ENCODE measurements around the gene SZT2. TPM values are rescaled to one million over a fixed set of nuclear protein-coding genes. Genes with fewer than 3 reads are reported as not detected.
A peak's percentile ranks its signal among the peaks of the same experiment; 100 is the strongest.

SZT2 gene
- total and polyA plus RNA-seq, 10 of the 15 experiments (the other 5 are each of a cell fraction or from before 2014, with no cell fraction given) = 1.4 to 38.3 (median 12.7) TPM

DNA sequence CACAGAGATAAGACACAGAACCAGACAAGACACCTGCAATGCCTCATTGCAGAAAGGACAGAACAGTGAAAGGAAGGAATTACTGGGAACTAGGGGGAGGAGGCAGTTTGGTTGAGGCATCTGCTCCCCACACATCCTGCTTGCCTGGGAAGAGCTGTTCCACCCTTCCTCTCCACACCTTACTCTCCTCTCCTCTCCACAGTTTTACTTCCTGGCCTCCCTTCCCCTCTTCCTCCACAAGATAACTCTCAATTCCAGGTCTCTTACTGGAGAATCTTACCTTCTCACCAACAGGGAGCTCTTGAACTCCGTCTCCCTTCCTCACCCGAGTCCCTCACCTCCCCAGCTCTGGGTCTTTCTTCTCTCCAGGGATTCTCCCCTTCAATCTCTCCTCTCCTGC lies 24.0 kb upstream of the SZT2 start:
- BruUV-seq (replicated peaks) = no TSS peak
- Histone ChIP-seq H3K9ac (ENCODE audit: control insufficient read depth, insufficient read depth, low read length) (peak overlapping the region; percentile 96; the same call in 1 of the 2 replicates), H3K4me1 (ENCODE audit: control insufficient read depth, insufficient read depth, low read length) (peaks cover 11% of the 10 kb centered on the region), H2AFZ (ENCODE audit: control insufficient read depth, low read depth, low read length) (no peak overlapping the region), H3K36me3 (ENCODE audit: control insufficient read depth in 2 of 2, insufficient read depth in 2 of 2, low read length in 1 of 2) (peaks cover 13 to 24% of the 10 kb centered on the region in 2 experiments), H3K4me3 (peak overlapping the region; percentile 100), H3K79me2 (ENCODE audit: control insufficient read depth, insufficient read depth, low read length) (peaks cover 48% of the 10 kb centered on the region), H3K27ac (ENCODE audit: control insufficient read depth, insufficient read depth) (peak overlapping the region; percentile 95; the same call in 1 of the 2 replicates), H3K9me3 (replicated peaks; ENCODE audit: control insufficient read depth, insufficient read depth, low read length) (no peaks in the 10 kb centered on the region), H3K4me2 (ENCODE audit: control insufficient read depth, insufficient read depth) (peak overlapping the region; percentile 94), H3K27me3 (replicated peaks in 1 of 2; ENCODE audit: control insufficient read depth in 2 of 2, insufficient read depth in 2 of 2, low read length in 1 of 2) (no peaks in the 10 kb centered on the region), H4K20me1 (ENCODE audit: control insufficient read depth, insufficient read depth) (no peaks in the 10 kb centered on the region)
- ChIA-PET CTCF (interaction anchor here (0.8 to 1.2 kb wide), 2 partner anchors 12 to 127 kb away, joined by 3 read pairs; no protein-coding TSS in a partner anchor), RAD21 (ENCODE audit: unreplicated experiment) (interaction anchor here (1.0 to 1.1 kb wide), 2 partner anchors 70 to 126 kb away, joined by 3 to 4 read pairs; no protein-coding TSS in a partner anchor), SMC1A (ENCODE audit: uncharacterized antibody, unreplicated experiment) (interaction anchor here (1.0 to 5.0 kb wide), 2 partner anchors 8 to 126 kb away, joined by 3 to 24 read pairs; no protein-coding TSS in a partner anchor), POLR2A (no interaction called here)
- no peak for DNase-seq (ENCODE audit: low read depth, low spot score)
- no peak for ATAC-seq
- 65% methylated on average over 2 of the region's 2 CpGs for WGBS (ENCODE audit: insufficient coverage, insufficient replicate concordance, low lambda C conversion rate, missing lambda C conversion rate)
- intact Hi-C loops (cut with micrococcal nuclease; ENCODE audit: unreplicated experiment) = loop anchor here (5.0 kb wide), 1 partner anchor 68 kb away; no protein-coding TSS in a partner anchor
- FAIRE-seq = no peak
- in situ Hi-C loops (cut with MboI) = no loop called here
- TF ChIP-seq CREB1 (IDR thresholded peaks at IDR 0.05; ENCODE audit: low read depth) = no peak
- no peak for TF ChIP-seq EED (IDR thresholded peaks at IDR 0.05; ENCODE audit: low read depth)
- TF ChIP-seq TCF3 (IDR thresholded peaks at IDR 0.05; ENCODE audit: borderline replicate concordance, insufficient read depth, low read depth, low read length) = no peak
- TF ChIP-seq BCL11A (IDR thresholded peaks at IDR 0.05; ENCODE audit: low read depth, low read length) = no peak
- no peak for TF ChIP-seq ZNF622 (IDR thresholded peaks at IDR 0.05)
- no peak for TF ChIP-seq ELK1 (IDR thresholded peaks at IDR 0.05; ENCODE audit: low read depth, low read length)
- TF ChIP-seq, protein P1, sequence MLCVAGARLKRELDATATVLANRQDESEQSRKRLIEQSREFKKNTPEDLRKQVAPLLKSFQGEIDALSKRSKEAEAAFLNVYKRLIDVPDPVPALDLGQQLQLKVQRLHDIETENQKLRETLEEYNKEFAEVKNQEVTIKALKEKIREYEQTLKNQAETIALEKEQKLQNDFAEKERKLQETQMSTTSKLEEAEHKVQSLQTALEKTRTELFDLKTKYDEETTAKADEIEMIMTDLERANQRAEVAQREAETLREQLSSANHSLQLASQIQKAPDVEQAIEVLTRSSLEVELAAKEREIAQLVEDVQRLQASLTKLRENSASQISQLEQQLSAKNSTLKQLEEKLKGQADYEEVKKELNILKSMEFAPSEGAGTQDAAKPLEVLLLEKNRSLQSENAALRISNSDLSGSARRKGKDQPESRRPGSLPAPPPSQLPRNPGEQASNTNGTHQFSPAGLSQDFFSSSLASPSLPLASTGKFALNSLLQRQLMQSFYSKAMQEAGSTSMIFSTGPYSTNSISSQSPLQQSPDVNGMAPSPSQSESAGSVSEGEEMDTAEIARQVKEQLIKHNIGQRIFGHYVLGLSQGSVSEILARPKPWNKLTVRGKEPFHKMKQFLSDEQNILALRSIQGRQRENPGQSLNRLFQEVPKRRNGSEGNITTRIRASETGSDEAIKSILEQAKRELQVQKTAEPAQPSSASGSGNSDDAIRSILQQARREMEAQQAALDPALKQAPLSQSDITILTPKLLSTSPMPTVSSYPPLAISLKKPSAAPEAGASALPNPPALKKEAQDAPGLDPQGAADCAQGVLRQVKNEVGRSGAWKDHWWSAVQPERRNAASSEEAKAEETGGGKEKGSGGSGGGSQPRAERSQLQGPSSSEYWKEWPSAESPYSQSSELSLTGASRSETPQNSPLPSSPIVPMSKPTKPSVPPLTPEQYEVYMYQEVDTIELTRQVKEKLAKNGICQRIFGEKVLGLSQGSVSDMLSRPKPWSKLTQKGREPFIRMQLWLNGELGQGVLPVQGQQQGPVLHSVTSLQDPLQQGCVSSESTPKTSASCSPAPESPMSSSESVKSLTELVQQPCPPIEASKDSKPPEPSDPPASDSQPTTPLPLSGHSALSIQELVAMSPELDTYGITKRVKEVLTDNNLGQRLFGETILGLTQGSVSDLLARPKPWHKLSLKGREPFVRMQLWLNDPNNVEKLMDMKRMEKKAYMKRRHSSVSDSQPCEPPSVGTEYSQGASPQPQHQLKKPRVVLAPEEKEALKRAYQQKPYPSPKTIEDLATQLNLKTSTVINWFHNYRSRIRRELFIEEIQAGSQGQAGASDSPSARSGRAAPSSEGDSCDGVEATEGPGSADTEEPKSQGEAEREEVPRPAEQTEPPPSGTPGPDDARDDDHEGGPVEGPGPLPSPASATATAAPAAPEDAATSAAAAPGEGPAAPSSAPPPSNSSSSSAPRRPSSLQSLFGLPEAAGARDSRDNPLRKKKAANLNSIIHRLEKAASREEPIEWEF (IDR thresholded peaks at IDR 0.05; ENCODE audit: insufficient replicate concordance, low read depth, low read length) = no peak
- no peak for TF ChIP-seq STAT3 (IDR thresholded peaks at IDR 0.05; ENCODE audit: low read depth, low read length)
- no peak for TF ChIP-seq IRF3 (IDR thresholded peaks at IDR 0.05)
- TF ChIP-seq, protein P2, sequence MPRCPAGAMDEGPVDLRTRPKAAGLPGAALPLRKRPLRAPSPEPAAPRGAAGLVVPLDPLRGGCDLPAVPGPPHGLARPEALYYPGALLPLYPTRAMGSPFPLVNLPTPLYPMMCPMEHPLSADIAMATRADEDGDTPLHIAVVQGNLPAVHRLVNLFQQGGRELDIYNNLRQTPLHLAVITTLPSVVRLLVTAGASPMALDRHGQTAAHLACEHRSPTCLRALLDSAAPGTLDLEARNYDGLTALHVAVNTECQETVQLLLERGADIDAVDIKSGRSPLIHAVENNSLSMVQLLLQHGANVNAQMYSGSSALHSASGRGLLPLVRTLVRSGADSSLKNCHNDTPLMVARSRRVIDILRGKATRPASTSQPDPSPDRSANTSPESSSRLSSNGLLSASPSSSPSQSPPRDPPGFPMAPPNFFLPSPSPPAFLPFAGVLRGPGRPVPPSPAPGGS (IDR thresholded peaks at IDR 0.05; ENCODE audit: borderline replicate concordance, insufficient read depth, low read depth, low read length, poor library complexity, severe bottlenecking) = no peak
- TF ChIP-seq PBX3 (IDR thresholded peaks at IDR 0.05; ENCODE audit: insufficient replicate concordance, low read depth, low read length) = no peak
- TF ChIP-seq HDAC2 (IDR thresholded peaks at IDR 0.05) = no peak
- no peak for TF ChIP-seq IKZF2 (IDR thresholded peaks at IDR 0.05)
- TF ChIP-seq GABPA (IDR thresholded peaks at IDR 0.05; ENCODE audit: low read depth) = no peak
- TF ChIP-seq FOXK2 (IDR thresholded peaks at IDR 0.05) = no peak

All from GM12878 (cell line).